HG03460 (cell line): ENCODE results near the gene VSIG8.
"Not testable (repeated sequence)": the region's sequence is repeated elsewhere in the genome, so short reads cannot be mapped to it uniquely, and the experiment has no call there.

Experiments used
- ATAC-seq: cut with Tn5 transposase; IDR thresholded peaks from one replicate; pipeline ENCODE4 v1.9.1; 2021; ENCODE audit not compliant: unreplicated experiment

Gene VSIG8

GRCh38 chr1:159862557-159862956 is at the start of gene VSIG8:
TSS of gene VSIG8 (minus strand) at chr1:159862657. CDS start at chr1:159862521, 136 bp downstream.
- no peak for ATAC-seq

- no peak for ATAC-seq
Measured at GRCh38 chr1:159911326-159912070, 49.0 kb upstream of the VSIG8 start.

GRCh38 chr1:159908031-159908940 is 45.8 kb upstream of the VSIG8 start:
- ATAC-seq, result no peak

GRCh38 chr1:159906960-159907359 is 44.5 kb upstream of the VSIG8 start:
- no peak for ATAC-seq

- ATAC-seq, result not testable (repeated sequence)
Measured at GRCh38 chr1:159904036-159904435, 41.6 kb upstream of the VSIG8 start.

GRCh38 chr1:159902541-159902940 is 40.1 kb upstream of the VSIG8 start:
- no peak for ATAC-seq

GRCh38 chr1:159900755-159901360 is 38.4 kb upstream of the VSIG8 start:
- ATAC-seq, result no peak

GRCh38 chr1:159900086-159900680 is 37.7 kb upstream of the VSIG8 start, which contains the start of gene CFAP45:
TSS of gene CFAP45 (minus strand) at chr1:159900165. CDS start at chr1:159900098, 67 bp downstream.
- no peak for ATAC-seq

- ATAC-seq, result not testable (repeated sequence)
Measured at GRCh38 chr1:159899634-159900033, 37.2 kb upstream of the VSIG8 start.

GRCh38 chr1:159898527-159898926 is 36.1 kb upstream of the VSIG8 start:
- no peak for ATAC-seq

- ATAC-seq, result no peak
Measured at GRCh38 chr1:159897962-159898361, 35.5 kb upstream of the VSIG8 start.

GRCh38 chr1:159896546-159896930 is 34.1 kb upstream of the VSIG8 start:
- ATAC-seq, result no peak

- ATAC-seq, result no peak
Measured at GRCh38 chr1:159895836-159896545, 33.5 kb upstream of the VSIG8 start.

GRCh38 chr1:159895286-159895685 is 32.8 kb upstream of the VSIG8 start:
- ATAC-seq, result no peak

GRCh38 chr1:159892944-159893343 is 30.5 kb upstream of the VSIG8 start:
- ATAC-seq, result no peak

- peak; percentile 75 for ATAC-seq
Measured at GRCh38 chr1:159891275-159892157, 29.1 kb upstream of the VSIG8 start.

GRCh38 chr1:159890390-159890789 is 27.9 kb upstream of the VSIG8 start:
- ATAC-seq, result no peak

GRCh38 chr1:159889821-159890252 is 27.4 kb upstream of the VSIG8 start:
- peak; percentile 82 for ATAC-seq

- no peak for ATAC-seq
Measured at GRCh38 chr1:159889202-159889601, 26.7 kb upstream of the VSIG8 start.
